ENCODE measurements around the gene LRP10. TPM values are rescaled to one million over a fixed set of nuclear protein-coding genes. Genes with fewer than 3 reads are reported as not detected.

Gene LRP10
- polyA plus RNA-seq, 1 experiment = 308 TPM

GRCh38 chr14:22872033-22872832, 693 bp downstream of the LRP10 start:
- POLR2A ChIA-PET = interaction anchor here (0.6 to 0.9 kb wide), 3 partner anchors 13 to 44 kb away, joined by 5 to 8 read pairs (median 6); no protein-coding TSS in a partner anchor
- CTCF ChIA-PET = interaction anchor here (0.7 to 5.7 kb wide), 23 partner anchors 11 to 315 kb away, joined by 3 to 95 read pairs (median 4); partner anchors contain the start of genes AJUBA, RBM23 and REM2
- TF ChIP-seq, protein P1, sequence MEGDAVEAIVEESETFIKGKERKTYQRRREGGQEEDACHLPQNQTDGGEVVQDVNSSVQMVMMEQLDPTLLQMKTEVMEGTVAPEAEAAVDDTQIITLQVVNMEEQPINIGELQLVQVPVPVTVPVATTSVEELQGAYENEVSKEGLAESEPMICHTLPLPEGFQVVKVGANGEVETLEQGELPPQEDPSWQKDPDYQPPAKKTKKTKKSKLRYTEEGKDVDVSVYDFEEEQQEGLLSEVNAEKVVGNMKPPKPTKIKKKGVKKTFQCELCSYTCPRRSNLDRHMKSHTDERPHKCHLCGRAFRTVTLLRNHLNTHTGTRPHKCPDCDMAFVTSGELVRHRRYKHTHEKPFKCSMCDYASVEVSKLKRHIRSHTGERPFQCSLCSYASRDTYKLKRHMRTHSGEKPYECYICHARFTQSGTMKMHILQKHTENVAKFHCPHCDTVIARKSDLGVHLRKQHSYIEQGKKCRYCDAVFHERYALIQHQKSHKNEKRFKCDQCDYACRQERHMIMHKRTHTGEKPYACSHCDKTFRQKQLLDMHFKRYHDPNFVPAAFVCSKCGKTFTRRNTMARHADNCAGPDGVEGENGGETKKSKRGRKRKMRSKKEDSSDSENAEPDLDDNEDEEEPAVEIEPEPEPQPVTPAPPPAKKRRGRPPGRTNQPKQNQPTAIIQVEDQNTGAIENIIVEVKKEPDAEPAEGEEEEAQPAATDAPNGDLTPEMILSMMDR (IDR thresholded peaks at IDR 0.05; ENCODE audit: insufficient read depth, low read depth, low read length) = peak; percentile 97

GRCh38 chr14:22872833-22873520, 1.4 kb downstream of the LRP10 start:
- ChIA-PET CTCF (interaction anchor here (0.6 to 5.7 kb wide), 18 partner anchors 11 to 317 kb away, joined by 3 to 95 read pairs (median 5); partner anchors contain the start of genes AJUBA and REM2), POLR2A (interaction anchor here (0.6 to 0.9 kb wide), 3 partner anchors 12 to 43 kb away, joined by 5 to 8 read pairs (median 6); no protein-coding TSS in a partner anchor)
- TF ChIP-seq, protein P1 (IDR thresholded peaks at IDR 0.05; ENCODE audit: insufficient read depth, low read depth, low read length) = no peak
- peak overlapping the region; percentile 97 for H3K4me3 ChIP-seq (ENCODE audit: low read depth, low read length)
- no peak for DNase-seq (ENCODE audit: low read depth)
- H3K27me3 ChIP-seq (ENCODE audit: control insufficient read depth, insufficient read depth, low read length) = no peaks in the 10 kb centered on the region
- peaks cover 38% of the 10 kb centered on the region for H3K36me3 ChIP-seq (ENCODE audit: control insufficient read depth, insufficient read depth, low read length)

More at GRCh38 chr14:22872033-22872832, 693 bp downstream of the LRP10 start:
- DNase-seq (ENCODE audit: low read depth) = no peak
- H3K36me3 ChIP-seq (ENCODE audit: control insufficient read depth, insufficient read depth, low read length) = peaks cover 32% of the 10 kb centered on the region
- peak overlapping the region; percentile 97 for H3K4me3 ChIP-seq (ENCODE audit: low read depth, low read length)
- H3K27me3 ChIP-seq (ENCODE audit: control insufficient read depth, insufficient read depth, low read length) = no peaks in the 10 kb centered on the region

DNA sequence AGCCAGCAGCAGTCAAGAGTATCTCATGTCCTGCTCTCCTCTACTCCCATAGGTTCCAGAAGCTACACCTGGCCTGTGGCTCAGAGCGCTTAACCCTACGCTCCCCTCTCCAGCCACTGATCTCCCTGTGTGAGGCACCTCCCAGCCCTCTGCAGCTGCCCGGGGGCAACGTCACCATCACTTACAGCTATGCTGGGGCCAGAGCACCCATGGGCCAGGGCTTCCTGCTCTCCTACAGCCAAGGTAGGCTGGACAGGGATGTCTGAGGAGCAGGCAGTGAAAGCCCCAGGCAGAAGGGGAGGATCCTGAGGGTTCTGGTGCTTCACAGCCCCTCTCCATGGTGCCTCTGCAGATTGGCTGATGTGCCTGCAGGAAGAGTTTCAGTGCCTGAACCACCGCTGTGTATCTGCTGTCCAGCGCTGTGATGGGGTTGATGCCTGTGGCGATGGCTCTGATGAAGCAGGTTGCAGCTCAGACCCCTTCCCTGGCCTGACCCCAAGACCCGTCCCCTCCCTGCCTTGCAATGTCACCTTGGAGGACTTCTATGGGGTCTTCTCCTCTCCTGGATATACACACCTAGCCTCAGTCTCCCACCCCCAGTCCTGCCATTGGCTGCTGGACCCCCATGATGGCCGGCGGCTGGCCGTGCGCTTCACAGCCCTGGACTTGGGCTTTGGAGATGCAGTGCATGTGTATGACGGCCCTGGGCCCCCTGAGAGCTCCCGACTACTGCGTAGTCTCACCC, 3.6 kb downstream of the LRP10 start:
- TF ChIP-seq, protein P1 (IDR thresholded peaks at IDR 0.05; ENCODE audit: insufficient read depth, low read depth, low read length) = no peak
- Histone ChIP-seq H3K27me3 (ENCODE audit: control insufficient read depth, insufficient read depth, low read length) (no peaks in the 10 kb centered on the region), H3K36me3 (ENCODE audit: control insufficient read depth, insufficient read depth, low read length) (peaks cover 49% of the 10 kb centered on the region), H3K4me3 (ENCODE audit: low read depth, low read length) (no peak overlapping the region)
- CTCF ChIA-PET = interaction anchor here (1.1 to 5.7 kb wide), 4 partner anchors 23 to 318 kb away, joined by 3 to 95 read pairs (median 5); no protein-coding TSS in a partner anchor
- no peak for DNase-seq (ENCODE audit: low read depth)
- POLR2A ChIA-PET = no interaction called here

- Histone ChIP-seq H3K4me3 (ENCODE audit: low read depth, low read length) (no peak overlapping the region), H3K36me3 (ENCODE audit: control insufficient read depth, insufficient read depth, low read length) (peaks cover 49% of the 10 kb centered on the region), H3K27me3 (ENCODE audit: control insufficient read depth, insufficient read depth, low read length) (no peaks in the 10 kb centered on the region)
- POLR2A ChIA-PET = no interaction called here
- no peak for DNase-seq (ENCODE audit: low read depth)
- CTCF ChIA-PET = interaction anchor here (1.1 to 5.7 kb wide), 4 partner anchors 22 to 319 kb away, joined by 3 to 95 read pairs (median 5); no protein-coding TSS in a partner anchor
- TF ChIP-seq, protein P1 (IDR thresholded peaks at IDR 0.05; ENCODE audit: insufficient read depth, low read depth, low read length) = no peak
These were observed 4.3 kb downstream of the LRP10 start for GRCh38 chr14:22875748-22876319.
